ENCODE results near the gene ARVCF. TPM values are rescaled to one million over a fixed set of nuclear protein-coding genes. Genes with fewer than 3 reads are reported as not detected.

The ARVCF gene
- total RNA-seq, 1 donor, result 27.1 TPM

GRCh38 chr22:20040327-20041200, 23.9 kb upstream of the ARVCF start:
- no peak overlapping the region for H3K4me3 ChIP-seq (ENCODE audit: insufficient read depth, low read length)
- DNase-seq (ENCODE audit: insufficient read length, low spot score, missing footprints), result peak; percentile 67
- no peaks in the 10 kb centered on the region for H3K27me3 ChIP-seq (ENCODE audit: insufficient read depth, low read length)
- peaks cover 44% of the 10 kb centered on the region for H3K36me3 ChIP-seq (ENCODE audit: insufficient read depth, low read length)
- no peaks in the 10 kb centered on the region for H3K4me1 ChIP-seq (ENCODE audit: insufficient read depth, low read length)
- peaks cover 19% of the 10 kb centered on the region for H3K79me2 ChIP-seq (ENCODE audit: insufficient read depth, low read length)
- no peaks in the 10 kb centered on the region for H3K9me3 ChIP-seq (ENCODE audit: low read depth, low read length)
- peaks cover 10% of the 10 kb centered on the region for H4K20me1 ChIP-seq (ENCODE audit: insufficient read depth, low read length)
- H2AFZ ChIP-seq (ENCODE audit: low read length), result no peak overlapping the region
- no peak overlapping the region for H3K27ac ChIP-seq (ENCODE audit: low read depth, low read length)
- no peak for TF ChIP-seq CTCF (IDR thresholded peaks at IDR 0.05; ENCODE audit: extremely low read depth, low read depth, low read length)
- H3K4me2 ChIP-seq (ENCODE audit: insufficient read depth, low read length), result no peak overlapping the region

- Histone ChIP-seq H4K20me1 (ENCODE audit: insufficient read depth, low read length) (peaks cover 12% of the 10 kb centered on the region), H3K79me2 (ENCODE audit: insufficient read depth, low read length) (peaks cover 27% of the 10 kb centered on the region), H2AFZ (ENCODE audit: low read length) (no peak overlapping the region), H3K9me3 (ENCODE audit: low read depth, low read length) (no peaks in the 10 kb centered on the region), H3K4me1 (ENCODE audit: insufficient read depth, low read length) (no peaks in the 10 kb centered on the region), H3K4me3 (ENCODE audit: insufficient read depth, low read length) (no peak overlapping the region), H3K27me3 (ENCODE audit: insufficient read depth, low read length) (no peaks in the 10 kb centered on the region), H3K27ac (ENCODE audit: low read depth, low read length) (no peak overlapping the region), H3K36me3 (ENCODE audit: insufficient read depth, low read length) (peaks cover 42% of the 10 kb centered on the region), H3K4me2 (ENCODE audit: insufficient read depth, low read length) (no peak overlapping the region)
- TF ChIP-seq CTCF (IDR thresholded peaks at IDR 0.05; ENCODE audit: extremely low read depth, low read depth, low read length), result no peak
- peak; percentile 68 for DNase-seq (ENCODE audit: insufficient read length, low spot score, missing footprints)
Observed at GRCh38 chr22:20039683-20040325, 23.2 kb upstream of the ARVCF start.

GRCh38 chr22:20038574-20038973, 22.0 kb upstream of the ARVCF start:
- TF ChIP-seq CTCF (IDR thresholded peaks at IDR 0.05; ENCODE audit: extremely low read depth, low read depth, low read length), result no peak
- peaks cover 19% of the 10 kb centered on the region for H4K20me1 ChIP-seq (ENCODE audit: insufficient read depth, low read length)

GRCh38 chr22:20037419-20037818, 20.8 kb upstream of the ARVCF start:
- no peak overlapping the region for H3K4me3 ChIP-seq (ENCODE audit: insufficient read depth, low read length)
- peaks cover 47% of the 10 kb centered on the region for H3K79me2 ChIP-seq (ENCODE audit: insufficient read depth, low read length)
- peaks cover 33% of the 10 kb centered on the region for H3K36me3 ChIP-seq (ENCODE audit: insufficient read depth, low read length)
- peaks cover 7% of the 10 kb centered on the region for H3K4me1 ChIP-seq (ENCODE audit: insufficient read depth, low read length)
- H3K4me2 ChIP-seq (ENCODE audit: insufficient read depth, low read length), result no peak overlapping the region
- no peaks in the 10 kb centered on the region for H3K27me3 ChIP-seq (ENCODE audit: insufficient read depth, low read length)
- no peak overlapping the region for H2AFZ ChIP-seq (ENCODE audit: low read length)
- DNase-seq (ENCODE audit: insufficient read length, low spot score, missing footprints), result peak; percentile 62
- no peak overlapping the region for H3K27ac ChIP-seq (ENCODE audit: low read depth, low read length)
- H3K9me3 ChIP-seq (ENCODE audit: low read depth, low read length), result no peaks in the 10 kb centered on the region
- TF ChIP-seq CTCF (IDR thresholded peaks at IDR 0.05; ENCODE audit: extremely low read depth, low read depth, low read length), result no peak
- H4K20me1 ChIP-seq (ENCODE audit: insufficient read depth, low read length), result peaks cover 30% of the 10 kb centered on the region

More at GRCh38 chr22:20038574-20038973, 22.0 kb upstream of the ARVCF start:
- Histone ChIP-seq H3K27me3 (ENCODE audit: insufficient read depth, low read length) (no peaks in the 10 kb centered on the region), H3K27ac (ENCODE audit: low read depth, low read length) (no peak overlapping the region), H3K79me2 (ENCODE audit: insufficient read depth, low read length) (peaks cover 35% of the 10 kb centered on the region), H3K36me3 (ENCODE audit: insufficient read depth, low read length) (peaks cover 39% of the 10 kb centered on the region), H3K4me2 (ENCODE audit: insufficient read depth, low read length) (no peak overlapping the region), H3K4me1 (ENCODE audit: insufficient read depth, low read length) (no peaks in the 10 kb centered on the region), H3K9me3 (ENCODE audit: low read depth, low read length) (no peaks in the 10 kb centered on the region), H2AFZ (ENCODE audit: low read length) (no peak overlapping the region), H3K4me3 (ENCODE audit: insufficient read depth, low read length) (no peak overlapping the region)
- DNase-seq (ENCODE audit: insufficient read length, low spot score, missing footprints), result peak; percentile 11
